Upper lobe of left lung (tissue), 4 donors: ENCODE results near the gene CNDP1.

Source experiments
- POLR2AphosphoS5 ChIP-seq, 2 donors: sonication (generic); formaldehyde crosslinking; IDR thresholded peaks; one replicate each; pipeline ENCODE4 v1.5.1; 2017; ENCODE audit warnings: antibody characterized with exemption in 2 of 2
- TF ChIP-seq, protein P1 (sequence below), 6 experiments: fragments of 450-650 bp in 4 of 6; fragments of 200-600 bp in 2 of 6; sonication (generic) in 2 of 6; IDR thresholded peaks; one replicate each; pipeline ENCODE4 v1.5.1; 2016 to 2019; ENCODE audit warnings: antibody characterized with exemption in 6 of 6

DNA sequence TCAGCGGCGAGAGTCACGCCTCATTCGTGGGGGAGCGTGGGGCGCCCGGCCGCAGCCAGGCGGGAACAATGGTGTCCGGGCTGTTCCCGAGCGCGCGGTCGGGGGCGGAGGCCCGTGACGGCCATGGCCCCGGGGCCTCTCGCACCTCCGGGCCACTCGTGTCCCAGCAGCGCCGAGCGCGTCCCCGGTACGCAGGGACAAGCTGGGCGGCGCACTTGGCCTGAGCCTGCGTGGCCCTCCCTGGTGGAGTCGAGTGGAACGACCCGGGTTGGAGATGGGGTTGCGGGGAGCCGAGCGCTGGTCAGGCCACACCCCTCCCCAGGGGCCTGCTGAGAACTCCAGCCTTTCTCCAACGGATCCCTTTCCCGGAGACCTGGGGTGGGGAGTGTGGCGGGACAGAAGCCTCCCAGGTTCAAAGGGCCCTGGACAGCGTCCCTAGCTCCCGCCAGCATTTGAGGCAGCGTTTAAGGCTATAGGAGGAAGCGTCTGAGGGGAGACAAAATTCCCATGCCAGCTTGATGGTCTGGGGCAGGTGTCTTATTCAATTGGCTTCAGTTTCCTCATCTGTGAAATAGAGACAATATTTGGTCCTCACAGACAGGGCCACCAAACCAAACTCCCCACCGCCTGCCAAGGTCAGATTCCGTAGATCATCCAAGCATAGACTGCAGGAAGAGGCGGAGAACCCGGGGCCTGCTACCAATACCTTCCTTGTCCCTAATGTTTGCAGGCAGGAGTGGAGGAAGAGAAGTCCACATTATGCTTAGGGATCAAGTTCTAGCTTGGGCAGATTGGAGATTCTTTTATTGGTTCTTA, 37.6 kb upstream of the CNDP1 start:
- TF ChIP-seq, protein P1, sequence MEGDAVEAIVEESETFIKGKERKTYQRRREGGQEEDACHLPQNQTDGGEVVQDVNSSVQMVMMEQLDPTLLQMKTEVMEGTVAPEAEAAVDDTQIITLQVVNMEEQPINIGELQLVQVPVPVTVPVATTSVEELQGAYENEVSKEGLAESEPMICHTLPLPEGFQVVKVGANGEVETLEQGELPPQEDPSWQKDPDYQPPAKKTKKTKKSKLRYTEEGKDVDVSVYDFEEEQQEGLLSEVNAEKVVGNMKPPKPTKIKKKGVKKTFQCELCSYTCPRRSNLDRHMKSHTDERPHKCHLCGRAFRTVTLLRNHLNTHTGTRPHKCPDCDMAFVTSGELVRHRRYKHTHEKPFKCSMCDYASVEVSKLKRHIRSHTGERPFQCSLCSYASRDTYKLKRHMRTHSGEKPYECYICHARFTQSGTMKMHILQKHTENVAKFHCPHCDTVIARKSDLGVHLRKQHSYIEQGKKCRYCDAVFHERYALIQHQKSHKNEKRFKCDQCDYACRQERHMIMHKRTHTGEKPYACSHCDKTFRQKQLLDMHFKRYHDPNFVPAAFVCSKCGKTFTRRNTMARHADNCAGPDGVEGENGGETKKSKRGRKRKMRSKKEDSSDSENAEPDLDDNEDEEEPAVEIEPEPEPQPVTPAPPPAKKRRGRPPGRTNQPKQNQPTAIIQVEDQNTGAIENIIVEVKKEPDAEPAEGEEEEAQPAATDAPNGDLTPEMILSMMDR (IDR thresholded peaks at IDR 0.05): peak in 4 of 6 experiments; percentile 17 to 68 (median 48)
- no peak for TF ChIP-seq POLR2AphosphoS5 (IDR thresholded peaks at IDR 0.05)
